Muscle layer of colon (tissue), 2 donors: Measurements from ENCODE around the gene HYCC1.

Experiments used
- H3K27ac ChIP-seq: one replicate; pipeline ENCODE4 v1.7.0; 2013; ENCODE audit warnings: low read depth, mild to moderate bottlenecking, low read length, moderate library complexity
- H3K27me3 ChIP-seq, 2 donors: one replicate each; pipeline ENCODE4 v1.7.0; 2013; ENCODE audit warnings: low read length in 2 of 2, mild to moderate bottlenecking in 2 of 2; ENCODE audit not compliant: insufficient read depth in 2 of 2, control insufficient read depth in 1 of 2
- H3K36me3 ChIP-seq: one replicate; pipeline ENCODE4 v1.7.0; 2013; ENCODE audit warnings: mild to moderate bottlenecking, low read length; ENCODE audit not compliant: insufficient read depth
- H3K4me1 ChIP-seq: one replicate; pipeline ENCODE4 v1.7.0; 2013; ENCODE audit warnings: mild to moderate bottlenecking, low read length; ENCODE audit not compliant: insufficient read depth
- H3K4me3 ChIP-seq, 2 donors: one replicate each; pipeline ENCODE4 v1.7.0; 2013; ENCODE audit warnings: low read length in 2 of 2, low read depth in 1 of 2, mild to moderate bottlenecking in 1 of 2, moderate library complexity in 1 of 2
- H3K9ac ChIP-seq: one replicate; pipeline ENCODE4 v1.7.0; 2013; ENCODE audit warnings: low read length
- H3K9me3 ChIP-seq: one replicate; pipeline ENCODE4 v1.7.0; 2013; ENCODE audit warnings: mild to moderate bottlenecking, low read length
- donor health status: abdominal sarcoma.
- donor health status: Adenocarcinoma of cecum.

The HYCC1 gene

GRCh38 chr7:22997871-22998518, 15.9 kb downstream of the HYCC1 start:
- Histone ChIP-seq H3K4me1 (peaks cover 5% of the 10 kb centered on the region), H3K4me3 (no peak overlapping the region), H3K9me3 (no peaks in the 10 kb centered on the region), H3K27ac (no peak overlapping the region), H3K9ac (no peak overlapping the region), H3K36me3 (no peaks in the 10 kb centered on the region), H3K27me3 (no peaks in the 10 kb centered on the region)

- Histone ChIP-seq H3K9ac (no peak overlapping the region), H3K9me3 (no peaks in the 10 kb centered on the region), H3K4me1 (peaks cover 5% of the 10 kb centered on the region), H3K27ac (no peak overlapping the region), H3K36me3 (no peaks in the 10 kb centered on the region), H3K4me3 (no peak overlapping the region), H3K27me3 (no peaks in the 10 kb centered on the region)
Observed at GRCh38 chr7:22996470-22996869, 17.5 kb downstream of the HYCC1 start.

GRCh38 chr7:22995011-22995410, 18.9 kb downstream of the HYCC1 start:
- no peaks in the 10 kb centered on the region for H3K9me3 ChIP-seq
- peaks cover 5% of the 10 kb centered on the region for H3K4me1 ChIP-seq
- no peak overlapping the region for H3K9ac ChIP-seq
- H3K27me3 ChIP-seq, result no peaks in the 10 kb centered on the region
- H3K36me3 ChIP-seq, result no peaks in the 10 kb centered on the region
- no peak overlapping the region for H3K4me3 ChIP-seq
- no peak overlapping the region for H3K27ac ChIP-seq

GRCh38 chr7:22992874-22993840, 20.8 kb downstream of the HYCC1 start:
- Histone ChIP-seq H3K36me3 (no peaks in the 10 kb centered on the region), H3K4me1 (peaks cover 5% of the 10 kb centered on the region), H3K27me3 (no peaks in the 10 kb centered on the region), H3K9me3 (no peaks in the 10 kb centered on the region), H3K27ac (no peak overlapping the region), H3K9ac (no peak overlapping the region), H3K4me3 (no peak overlapping the region)

GRCh38 chr7:22990588-22990949, 23.4 kb downstream of the HYCC1 start:
- H3K4me1 ChIP-seq, result no peaks in the 10 kb centered on the region
- H3K4me3 ChIP-seq, result no peak overlapping the region
- no peaks in the 10 kb centered on the region for H3K36me3 ChIP-seq
- H3K9me3 ChIP-seq, result no peaks in the 10 kb centered on the region
- H3K27me3 ChIP-seq, result no peaks in the 10 kb centered on the region
- H3K27ac ChIP-seq, result no peak overlapping the region
- H3K9ac ChIP-seq, result no peak overlapping the region

- no peaks in the 10 kb centered on the region for H3K36me3 ChIP-seq
- H3K9me3 ChIP-seq, result no peaks in the 10 kb centered on the region
- no peaks in the 10 kb centered on the region for H3K4me1 ChIP-seq
- no peaks in the 10 kb centered on the region for H3K27me3 ChIP-seq
- no peak overlapping the region for H3K4me3 ChIP-seq
- no peak overlapping the region for H3K9ac ChIP-seq
- no peak overlapping the region for H3K27ac ChIP-seq
Observed at GRCh38 chr7:22989643-22990587, 24.0 kb downstream of the HYCC1 start.

- no peaks in the 10 kb centered on the region for H3K27me3 ChIP-seq
- H3K4me3 ChIP-seq, result no peak overlapping the region
- H3K9ac ChIP-seq, result no peak overlapping the region
- no peaks in the 10 kb centered on the region for H3K4me1 ChIP-seq
- no peak overlapping the region for H3K27ac ChIP-seq
- H3K9me3 ChIP-seq, result no peaks in the 10 kb centered on the region
- H3K36me3 ChIP-seq, result no peaks in the 10 kb centered on the region
Observed at GRCh38 chr7:22985436-22985835, 28.5 kb downstream of the HYCC1 start.

- Histone ChIP-seq H3K27me3 (no peaks in the 10 kb centered on the region), H3K36me3 (no peaks in the 10 kb centered on the region), H3K27ac (no peak overlapping the region), H3K4me3 (no peak overlapping the region), H3K9ac (no peak overlapping the region), H3K9me3 (no peaks in the 10 kb centered on the region), H3K4me1 (no peaks in the 10 kb centered on the region)
Observed at GRCh38 chr7:22983257-22983855, 30.6 kb downstream of the HYCC1 start.

GRCh38 chr7:22980422-22980821, 33.5 kb downstream of the HYCC1 start:
- H3K4me1 ChIP-seq, result no peaks in the 10 kb centered on the region
- no peaks in the 10 kb centered on the region for H3K9me3 ChIP-seq
- H3K27ac ChIP-seq, result no peak overlapping the region
- H3K36me3 ChIP-seq, result no peaks in the 10 kb centered on the region
- no peak overlapping the region for H3K4me3 ChIP-seq
- H3K9ac ChIP-seq, result no peak overlapping the region
- H3K27me3 ChIP-seq, result no peaks in the 10 kb centered on the region

GRCh38 chr7:22979861-22980260, 34.1 kb downstream of the HYCC1 start:
- H3K9ac ChIP-seq, result no peak overlapping the region
- H3K36me3 ChIP-seq, result no peaks in the 10 kb centered on the region
- no peaks in the 10 kb centered on the region for H3K27me3 ChIP-seq
- no peak overlapping the region for H3K4me3 ChIP-seq
- H3K9me3 ChIP-seq, result no peaks in the 10 kb centered on the region
- H3K27ac ChIP-seq, result no peak overlapping the region
- H3K4me1 ChIP-seq, result no peaks in the 10 kb centered on the region

- no peak overlapping the region for H3K9ac ChIP-seq
- no peaks in the 10 kb centered on the region for H3K27me3 ChIP-seq
- H3K27ac ChIP-seq, result no peak overlapping the region
- no peak overlapping the region for H3K4me3 ChIP-seq
- no peaks in the 10 kb centered on the region for H3K9me3 ChIP-seq
- H3K4me1 ChIP-seq, result no peaks in the 10 kb centered on the region
- H3K36me3 ChIP-seq, result no peaks in the 10 kb centered on the region
Observed at GRCh38 chr7:22979251-22979650, 34.7 kb downstream of the HYCC1 start.
